IMR-90 (cell line): Measurements from ENCODE around the gene ZFHX3. TPM values are rescaled to one million over a fixed set of nuclear protein-coding genes. Genes with fewer than 3 reads are reported as not detected.

Experiments
- ATAC-seq: fragments of 200-7000 bp; cut with Tn5 transposase; 2 replicates; pipeline ENCODE4 v1.9.1; 2020; ENCODE audit warnings: low read depth, mild to moderate bottlenecking, moderate library complexity
- BruUV-seq: library from RNA; stranded (reverse); fragments of 400-500 nt; replicated peaks from 2 replicates; lab custom pipeline; 2021; lab: Mats Ljungman, UMichigan
- CTCF ChIA-PET: fragments of 300-600 bp; formaldehyde crosslinking; extraction: SDS; loops from one replicate; lab custom pipeline; 2021; ENCODE audit warnings: antibody characterized with exemption; lab: Yijun Ruan, JAX
- POLR2A ChIA-PET: fragments of 300-600 bp; sonication (Branson Sonifier 250); formaldehyde crosslinking; loops from one replicate; lab custom pipeline; 2022; ENCODE audit warnings: antibody characterized with exemption; ENCODE audit not compliant: unreplicated experiment; lab: Charles Lee
- DNase-seq: peaks from one replicate; pipeline ENCODE4 v3.0.0; 2013
- H2AFZ ChIP-seq: replicated peaks from 2 replicates; pipeline ENCODE3; 2013; ENCODE audit warnings: low read length, mild to moderate bottlenecking; ENCODE audit not compliant: poor library complexity
- H2AK5ac ChIP-seq: 2 replicates; pipeline ENCODE4 v1.6.1; 2013; ENCODE audit warnings: low read depth, low read length, inconsistent platforms
- H2AK9ac ChIP-seq: replicated peaks from 2 replicates; pipeline ENCODE3; 2013; ENCODE audit warnings: mild to moderate bottlenecking, low read depth, low read length, moderate library complexity; ENCODE audit not compliant: poor library complexity
- H2BK120ac ChIP-seq: 2 replicates; pipeline ENCODE4 v1.6.1; 2013; ENCODE audit warnings: low read depth, low read length, inconsistent platforms
- H2BK15ac ChIP-seq: 3 replicates; pipeline ENCODE4 v1.6.1; 2013; ENCODE audit warnings: low read depth, low read length, inconsistent platforms
- H2BK20ac ChIP-seq: 2 replicates; pipeline ENCODE4 v1.6.1; 2013; ENCODE audit warnings: low read depth, mild to moderate bottlenecking, inconsistent platforms, low read length, moderate library complexity
- H2BK5ac ChIP-seq: 2 replicates; pipeline ENCODE4 v1.6.1; 2013; ENCODE audit warnings: mild to moderate bottlenecking, low read depth, low read length, inconsistent platforms; ENCODE audit not compliant: poor library complexity, severe bottlenecking
- H3K14ac ChIP-seq: replicated peaks from 2 replicates; pipeline ENCODE4 v1.6.1; 2013; ENCODE audit warnings: low read depth, low read length, inconsistent platforms
- H3K18ac ChIP-seq: 2 replicates; pipeline ENCODE4 v1.6.1; 2013; ENCODE audit warnings: low read depth, low read length, control low read depth
- H3K23ac ChIP-seq: 2 replicates; pipeline ENCODE4 v1.6.1; 2013; ENCODE audit warnings: low read depth, low read length, inconsistent platforms
- H3K27ac ChIP-seq: 2 replicates; pipeline ENCODE4 v1.5.1; 2013; ENCODE audit warnings: mild to moderate bottlenecking, control low read depth, low read length; ENCODE audit not compliant: insufficient read depth
- H3K27me3 ChIP-seq: 2 replicates; pipeline ENCODE4 v1.6.1; 2013; ENCODE audit warnings: low read length; ENCODE audit not compliant: control insufficient read depth, insufficient read depth
- H3K36me3 ChIP-seq: 2 replicates; pipeline ENCODE4 v1.6.1; 2013; ENCODE audit warnings: low read length, mixed read lengths; ENCODE audit not compliant: control insufficient read depth, insufficient read depth
- H3K4ac ChIP-seq: 2 replicates; pipeline ENCODE4 v1.6.1; 2013; ENCODE audit warnings: low read depth, low read length, inconsistent platforms
- H3K4me1 ChIP-seq: 2 replicates; pipeline ENCODE4 v1.6.1; 2013; ENCODE audit warnings: low read length, mixed read lengths; ENCODE audit not compliant: control insufficient read depth, insufficient read depth
- H3K4me2 ChIP-seq: 2 replicates; pipeline ENCODE4 v1.6.1; 2013; ENCODE audit warnings: low read depth, mild to moderate bottlenecking, control low read depth, low read length, moderate library complexity
- H3K4me3 ChIP-seq: 2 replicates; pipeline ENCODE4 v1.5.1; 2013; ENCODE audit warnings: low read depth, mild to moderate bottlenecking, control low read depth, low read length, moderate library complexity; ENCODE audit not compliant: insufficient read depth
- H3K56ac ChIP-seq: 2 replicates; pipeline ENCODE4 v1.6.1; 2013; ENCODE audit warnings: low read length, inconsistent platforms; ENCODE audit not compliant: insufficient read depth; ENCODE audit errors: extremely low read depth
- H3K79me1 ChIP-seq, 2 experiments: 2 replicates each; pipeline ENCODE4 v1.6.1; 2013; ENCODE audit warnings: low read length in 2 of 2, inconsistent platforms in 1 of 2, low read depth in 1 of 2
- H3K9ac ChIP-seq: 2 replicates; pipeline ENCODE4 v1.6.1; 2013; ENCODE audit warnings: low read depth, low read length, control low read depth
- H3K9me1 ChIP-seq: 2 replicates; pipeline ENCODE4 v1.6.1; 2013; ENCODE audit warnings: low read length, inconsistent platforms; ENCODE audit not compliant: insufficient read depth
- H3K9me3 ChIP-seq: 2 replicates; pipeline ENCODE4 v1.6.1; 2013; ENCODE audit warnings: low read length; ENCODE audit not compliant: control insufficient read depth, insufficient read depth
- H4K20me1 ChIP-seq: 2 replicates; pipeline ENCODE4 v1.6.1; 2013; ENCODE audit warnings: low read length, inconsistent platforms; ENCODE audit not compliant: insufficient read depth
- H4K5ac ChIP-seq: 2 replicates; pipeline ENCODE4 v1.6.1; 2013; ENCODE audit warnings: mild to moderate bottlenecking, low read depth, low read length, control low read depth
- H4K8ac ChIP-seq, 2 experiments: 2 replicates each; pipeline ENCODE4 v1.6.1; 2013; ENCODE audit warnings: low read depth in 2 of 2, low read length in 2 of 2, control low read depth in 1 of 2, inconsistent platforms in 1 of 2
- H4K91ac ChIP-seq: 2 replicates; pipeline ENCODE4 v1.6.1; 2013; ENCODE audit warnings: low read depth, low read length, inconsistent platforms; ENCODE audit not compliant: insufficient read depth
- CEBPB ChIP-seq: IDR thresholded peaks from 2 replicates; pipeline ENCODE4 v1.6.1; 2012; ENCODE audit warnings: low read depth, low read length, improper control_type of control experiment
- FOS ChIP-seq: fragments of 150-350 bp; IDR thresholded peaks from 2 replicates; pipeline ENCODE4 v1.6.1; 2016; ENCODE audit warnings: low read depth, low read length
- MAFK ChIP-seq: IDR thresholded peaks from 2 replicates; pipeline ENCODE4 v1.6.1; 2012; ENCODE audit warnings: low read depth, low read length, improper control_type of control experiment
- MXI1 ChIP-seq: IDR thresholded peaks from 2 replicates; pipeline ENCODE4 v1.6.1; 2012; ENCODE audit warnings: low read depth, mild to moderate bottlenecking, low read length, moderate library complexity, borderline replicate concordance
- WGBS, 2 experiments: methylation state at CpG; one replicate each; pipeline versions ENCODE4 v1.1.5 to v1.1.7; 2013; ENCODE audit warnings: missing lambda C conversion rate in 2 of 2; ENCODE audit not compliant: insufficient read length in 1 of 2; ENCODE audit errors: extremely low coverage in 2 of 2; 5-methylcytosine and 5-hydroxymethylcytosine counted together
- dilution Hi-C: fragments of 300-500 bp; cut with HindIII; formaldehyde crosslinking; loops from one replicate; pipeline ENCODE4 v1.14.3; 2018; ENCODE audit warnings: low sequenced_read_pairs; ENCODE audit not compliant: unreplicated experiment
- in situ Hi-C: fragments of 300-500 bp; cut with MboI; formaldehyde crosslinking; loops from 3 replicates; pipeline ENCODE4 v1.14.3; 2019; ENCODE audit warnings: low sequenced_read_pairs, inconsistent platforms, mixed read lengths
- intact Hi-C: fragments of 100-400 bp; cut with micrococcal nuclease; formaldehyde crosslinking; loops from 2 replicates; pipeline ENCODE4 v1.10.0; 2022
- polyA plus RNA-seq, 3 experiments: library from polyadenylated mRNA; depleted of rRNA; stranded (reverse); fragments of >200 nt; gene quantifications; 2 replicates each; pipeline ENCODE4 v1.2.3, GENCODE V29; 2012; ENCODE audit warnings: low replicate concordance in 1 of 3
- total RNA-seq: library from RNA; depleted of rRNA; stranded (reverse); fragments of >200 nt; gene quantifications from 2 replicates; pipeline ENCODE4 v1.2.3, GENCODE V29; 2012

Gene ZFHX3
- total and polyA plus RNA-seq, 2 of the 4 experiments (the other 2 are of a cell fraction) = 1.4 to 1.7 TPM

- H3K4me1 ChIP-seq = peaks cover 1% of the 10 kb centered on the region
- H3K9ac ChIP-seq = no peak overlapping the region
- H2AK5ac ChIP-seq = no peak overlapping the region
- ChIA-PET CTCF (no interaction called here), POLR2A (interaction anchor here (0.6 kb wide), 1 partner anchor 176 kb away, joined by 3 read pairs; no protein-coding TSS in a partner anchor)
- no peak for ATAC-seq
- BruUV-seq = no TSS peak
- peaks cover 7% of the 10 kb centered on the region for H3K36me3 ChIP-seq
- H2AK9ac ChIP-seq = no peak overlapping the region
- no peak overlapping the region for H3K14ac ChIP-seq
- no peaks in the 10 kb centered on the region for H3K9me3 ChIP-seq
- H4K5ac ChIP-seq = no peak overlapping the region
- H4K20me1 ChIP-seq = no peaks in the 10 kb centered on the region
- H4K91ac ChIP-seq = no peak overlapping the region
- DNase-seq = peak; percentile 21
- no peak overlapping the region for H3K4me3 ChIP-seq
- H3K27me3 ChIP-seq = no peaks in the 10 kb centered on the region
- intact Hi-C loops = no loop called here
- WGBS, 2 experiments = no CpG with 5 or more reads among the region's 2 CpGs
- no peak overlapping the region for H2BK20ac ChIP-seq
- in situ Hi-C loops = no loop called here
- H3K4ac ChIP-seq = no peak overlapping the region
- H2BK15ac ChIP-seq = no peak overlapping the region
- H3K4me2 ChIP-seq = no peak overlapping the region
- H4K8ac ChIP-seq = no peak overlapping the region
- no peak overlapping the region for H2BK5ac ChIP-seq
- no peak overlapping the region for H3K56ac ChIP-seq
- no peak overlapping the region for H3K23ac ChIP-seq
- no peak overlapping the region for H2BK120ac ChIP-seq
- dilution Hi-C loops = no loop called here
- H3K9me1 ChIP-seq = peaks cover 12% of the 10 kb centered on the region
- peaks cover 0 to 6% of the 10 kb centered on the region in 2 experiments; a peak in 2 of 4 replicates for H3K79me1 ChIP-seq
- H2AFZ ChIP-seq = no peak overlapping the region
- no peak overlapping the region for H3K18ac ChIP-seq
- no peak overlapping the region for H3K27ac ChIP-seq
- TF ChIP-seq CEBPB (peak; percentile 55; the same call in 1 of the 2 replicates), MXI1 (no peak), FOS (no peak), MAFK (no peak)
These were observed 233.7 kb downstream of the ZFHX3 start for GRCh38 chr16:72814226-72814625.
